ENCODE data around the gene REPS1. TPM values are rescaled to one million over a fixed set of nuclear protein-coding genes. Genes with fewer than 3 reads are reported as not detected.
A peak's percentile ranks its signal among the peaks of the same experiment; 100 is the strongest.
"Not testable (repeated sequence)": the region's sequence is repeated elsewhere in the genome, so short reads cannot be mapped to it uniquely, and the experiment has no call there.

The REPS1 gene
- total RNA-seq, 2 experiments from 2014 or later, result 40.0 to 53.9 TPM

- intact Hi-C loops (cut with micrococcal nuclease; ENCODE audit: unreplicated experiment), result loop anchor here (1.0 to 5.0 kb wide), 4 partner anchors 100 to 347 kb away; partner anchors contain the start of genes CCDC28A and CITED2
- Histone ChIP-seq H3K9me3 (ENCODE audit: low read length) (no peaks in the 10 kb centered on the region), H3K4me1 (ENCODE audit: insufficient read depth, low read length, poor library complexity, severe bottlenecking) (peaks cover 22% of the 10 kb centered on the region), H3K36me3 (ENCODE audit: insufficient read depth, low read length) (no peaks in the 10 kb centered on the region), H3K4me3 (ENCODE audit: low read depth, low read length, poor library complexity, severe bottlenecking) (peak overlapping the region; percentile 74), H3K9me2 (ENCODE audit: insufficient read depth, low read length) (no peaks in the 10 kb centered on the region), H4K20me1 (ENCODE audit: insufficient read depth, low read length) (peaks cover 10% of the 10 kb centered on the region), H2AFZ (ENCODE audit: low read length) (peak overlapping the region; percentile 49; the same call in 1 of the 2 replicates), H3K79me2 (ENCODE audit: insufficient read depth, low read depth, low read length) (peaks cover 22% of the 10 kb centered on the region; the same call in 1 of the 2 replicates), H3K27ac (ENCODE audit: low read depth, low read length, poor library complexity, severe bottlenecking) (no peak overlapping the region), H3K4me2 (ENCODE audit: low read length) (peak overlapping the region; percentile 88)
- DNase-seq (ENCODE audit: low spot score), result no peak
- CTCF ChIA-PET (ENCODE audit: unreplicated experiment), result interaction anchor here (0.6 kb wide), 1 partner anchor 492 kb away, joined by 4 read pairs; no protein-coding TSS in a partner anchor
- POLR2A ChIA-PET, result interaction anchor here (0.6 to 1.0 kb wide), 7 partner anchors 12 to 348 kb away, joined by 3 to 10 read pairs (median 3); no protein-coding TSS in a partner anchor
- BruUV-seq (replicated peaks), result no TSS peak
- TF ChIP-seq EZH2phosphoT487 (IDR thresholded peaks at IDR 0.05; ENCODE audit: borderline replicate concordance, low read depth, low read length), result no peak
- TF ChIP-seq CTCF (conservative IDR thresholded peaks at IDR 0.05; ENCODE audit: low read length), result no peak
These were observed 39.6 kb upstream of the REPS1 start for GRCh38 chr6:139027620-139028182.

- H3K79me2 ChIP-seq (ENCODE audit: insufficient read depth, low read depth, low read length); H3K36me3 ChIP-seq (ENCODE audit: insufficient read depth, low read length); DNase-seq (ENCODE audit: low spot score); CTCF ChIA-PET (ENCODE audit: unreplicated experiment); H3K9me3 ChIP-seq (ENCODE audit: low read length); H3K9me2 ChIP-seq (ENCODE audit: insufficient read depth, low read length); H2AFZ ChIP-seq (ENCODE audit: low read length); BruUV-seq (replicated peaks); H3K27ac ChIP-seq (ENCODE audit: low read depth, low read length, poor library complexity, severe bottlenecking); H4K20me1 ChIP-seq (ENCODE audit: insufficient read depth, low read length); H3K4me3 ChIP-seq (ENCODE audit: low read depth, low read length, poor library complexity, severe bottlenecking); H3K4me2 ChIP-seq (ENCODE audit: low read length): not testable (repeated sequence)
- intact Hi-C loops (cut with micrococcal nuclease; ENCODE audit: unreplicated experiment), result loop anchor here (5.0 kb wide), 2 partner anchors 102 to 137 kb away; no protein-coding TSS in a partner anchor
- peaks cover 12% of the 10 kb centered on the region for H3K4me1 ChIP-seq (ENCODE audit: insufficient read depth, low read length, poor library complexity, severe bottlenecking)
- POLR2A ChIA-PET, result interaction anchor here (0.7 kb wide), 2 partner anchors 9 to 629 kb away, joined by 3 to 4 read pairs; no protein-coding TSS in a partner anchor
These were observed 37.4 kb upstream of the REPS1 start for GRCh38 chr6:139025416-139025815.

DNA sequence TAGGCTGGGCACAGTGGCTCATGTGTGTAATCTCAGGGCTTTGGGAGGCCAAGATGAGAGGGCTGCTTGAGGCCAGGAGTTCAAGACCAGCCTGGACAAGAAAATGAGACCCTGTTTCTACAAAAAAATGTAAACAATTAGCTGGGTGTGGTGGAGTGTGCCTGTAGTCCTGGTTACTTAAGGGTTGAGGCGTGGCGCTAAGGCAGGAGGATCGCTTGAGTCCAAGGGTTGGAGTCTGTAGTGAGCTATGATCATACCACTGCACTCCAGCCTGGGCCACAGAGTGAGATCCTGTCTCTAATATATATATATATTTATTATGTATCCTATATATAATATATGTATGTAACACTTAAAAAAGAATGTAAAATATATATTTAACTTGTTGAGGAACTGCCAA lies 32.6 kb upstream of the REPS1 start:
- Histone ChIP-seq H2AFZ (ENCODE audit: low read length) (no peak overlapping the region), H4K20me1 (ENCODE audit: insufficient read depth, low read length) (no peaks in the 10 kb centered on the region), H3K36me3 (ENCODE audit: insufficient read depth, low read length) (no peaks in the 10 kb centered on the region), H3K4me3 (ENCODE audit: low read depth, low read length, poor library complexity, severe bottlenecking) (no peak overlapping the region), H3K4me1 (ENCODE audit: insufficient read depth, low read length, poor library complexity, severe bottlenecking) (peaks cover 28% of the 10 kb centered on the region), H3K4me2 (ENCODE audit: low read length) (no peak overlapping the region), H3K9me2 (ENCODE audit: insufficient read depth, low read length) (no peaks in the 10 kb centered on the region), H3K79me2 (ENCODE audit: insufficient read depth, low read depth, low read length) (no peaks in the 10 kb centered on the region), H3K9me3 (ENCODE audit: low read length) (no peaks in the 10 kb centered on the region), H3K27ac (ENCODE audit: low read depth, low read length, poor library complexity, severe bottlenecking) (no peak overlapping the region)
- DNase-seq (ENCODE audit: low spot score), result no peak
- TF ChIP-seq EZH2phosphoT487 (IDR thresholded peaks at IDR 0.05; ENCODE audit: borderline replicate concordance, low read depth, low read length) (no peak), CTCF (conservative IDR thresholded peaks at IDR 0.05; ENCODE audit: low read length) (no peak)
- CTCF ChIA-PET (ENCODE audit: unreplicated experiment), result no interaction called here
- POLR2A ChIA-PET, result no interaction called here
- BruUV-seq (replicated peaks), result no TSS peak
- intact Hi-C loops (cut with micrococcal nuclease; ENCODE audit: unreplicated experiment), result no loop called here

All from OCI-LY7 (cell line).